CMK (cell line): Measurements from ENCODE around the gene COL6A3.
"Not testable (repeated sequence)": the region's sequence is repeated elsewhere in the genome, so short reads cannot be mapped to it uniquely, and the experiment has no call there.

Experiments
- DNase-seq: peaks from one replicate; pipeline ENCODE4 v3.0.0-alpha.2; 2010; ENCODE audit warnings: low read depth

COL6A3 gene

GRCh38 chr2:237379636-237380035 is 34.3 kb downstream of the COL6A3 start:
- DNase-seq, result no peak

GRCh38 chr2:237378650-237379049 is 35.3 kb downstream of the COL6A3 start:
- no peak for DNase-seq

DNA sequence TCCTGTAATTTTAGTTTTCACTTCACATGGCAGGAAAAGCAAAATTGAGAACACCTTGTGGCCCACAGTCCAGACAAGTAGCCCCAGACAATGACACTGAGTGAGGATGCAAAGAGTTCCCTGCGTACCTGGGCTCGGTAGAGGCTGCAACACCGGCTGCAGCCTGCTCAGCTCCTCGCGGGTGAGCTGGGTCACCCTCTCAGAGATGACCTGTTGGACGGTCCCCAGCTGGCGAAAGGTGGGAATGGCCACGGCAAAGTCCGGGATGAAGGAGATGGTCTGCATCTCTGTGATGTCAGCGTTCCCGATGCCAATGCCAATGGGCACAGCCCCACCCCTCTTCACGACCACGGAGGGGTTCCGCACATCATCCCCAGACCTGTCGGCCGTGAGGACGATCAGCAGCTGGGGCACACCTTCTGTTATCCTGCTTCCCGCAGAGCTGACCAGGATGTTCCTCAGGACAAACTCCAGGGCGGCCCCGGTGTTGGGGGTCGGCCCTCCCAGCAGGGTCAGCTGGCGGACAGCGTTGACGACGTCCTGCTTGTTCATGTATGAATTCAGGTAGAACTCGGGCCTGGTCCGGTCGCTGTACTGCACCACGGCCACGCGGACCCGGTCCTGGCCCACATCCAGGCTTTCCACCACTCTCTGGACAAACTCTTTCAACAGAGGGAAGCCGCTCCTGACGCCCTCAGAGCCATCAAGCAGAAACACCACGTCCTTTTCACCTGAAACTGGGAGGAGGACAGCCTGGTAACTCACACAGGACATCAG is 39.5 kb downstream of the COL6A3 start:
- no peak for DNase-seq

GRCh38 chr2:237371856-237372255 is 42.1 kb downstream of the COL6A3 start:
- DNase-seq, result no peak

- no peak for DNase-seq
Observed at GRCh38 chr2:237365671-237366070, 48.3 kb downstream of the COL6A3 start.

DNA sequence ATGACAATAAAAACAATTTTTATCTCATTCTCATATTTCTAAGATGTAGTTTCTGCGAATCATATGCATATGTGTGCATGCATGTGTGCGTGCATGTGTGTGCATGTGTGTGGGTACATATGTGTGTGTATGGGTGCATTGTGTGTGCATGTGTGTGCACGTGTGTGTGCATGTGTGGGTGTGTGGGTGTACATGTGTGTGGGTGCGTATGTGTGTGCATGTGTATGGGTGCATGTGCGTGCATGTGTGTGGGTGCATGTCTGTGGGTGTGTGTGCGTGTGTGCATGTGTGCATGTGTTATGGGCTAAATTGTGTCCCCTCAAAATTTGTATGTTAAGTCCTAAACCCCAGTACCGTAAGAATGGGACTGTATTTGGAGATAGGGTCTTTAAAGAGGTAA is 49.3 kb downstream of the COL6A3 start:
- no peak for DNase-seq

DNA sequence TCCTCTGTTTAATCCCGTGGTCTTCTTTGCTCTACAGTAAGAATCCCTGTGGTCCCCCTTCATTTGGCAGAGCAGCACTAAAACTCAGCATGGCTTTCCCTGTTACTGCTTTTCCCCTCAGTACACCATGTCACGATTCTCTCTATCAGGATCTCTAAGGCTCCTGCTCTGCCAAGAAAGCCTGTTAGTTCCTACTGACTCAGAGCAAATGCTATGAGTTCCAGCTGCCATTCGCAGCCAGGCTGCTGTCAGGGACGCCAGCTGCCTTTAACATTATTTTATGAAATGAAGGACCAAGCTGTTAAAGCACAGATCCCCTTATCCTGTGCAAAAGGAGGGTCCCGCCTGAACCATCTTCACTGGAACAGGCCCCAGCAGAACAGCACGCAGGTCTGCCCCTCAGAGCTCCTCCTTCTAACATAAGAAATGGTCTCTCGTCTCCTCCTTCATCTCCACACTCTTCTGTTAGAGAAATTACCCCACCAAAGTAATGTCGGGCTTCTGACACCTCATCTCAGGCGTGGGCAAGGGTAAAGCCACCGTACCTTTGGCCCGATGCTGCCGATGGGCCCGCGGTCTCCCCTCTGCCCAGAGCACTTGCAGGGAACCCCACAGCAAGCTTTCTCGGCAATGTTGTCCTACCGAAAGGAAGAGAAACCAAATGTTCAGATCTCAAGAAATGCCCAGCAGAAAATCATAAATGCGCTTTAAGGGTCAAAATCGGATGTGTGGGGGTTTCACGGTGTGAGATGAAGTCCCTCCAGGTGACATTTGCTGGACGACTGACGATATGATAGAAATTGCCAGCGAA is 52.6 kb downstream of the COL6A3 start:
- no peak for DNase-seq

GRCh38 chr2:237359894-237360780 is 53.8 kb downstream of the COL6A3 start:
- DNase-seq, result no peak

- DNase-seq, result no peak
Observed at GRCh38 chr2:237359518-237359840, 54.5 kb downstream of the COL6A3 start.

GRCh38 chr2:237358721-237359517 is 55.0 kb downstream of the COL6A3 start:
- no peak for DNase-seq

DNA sequence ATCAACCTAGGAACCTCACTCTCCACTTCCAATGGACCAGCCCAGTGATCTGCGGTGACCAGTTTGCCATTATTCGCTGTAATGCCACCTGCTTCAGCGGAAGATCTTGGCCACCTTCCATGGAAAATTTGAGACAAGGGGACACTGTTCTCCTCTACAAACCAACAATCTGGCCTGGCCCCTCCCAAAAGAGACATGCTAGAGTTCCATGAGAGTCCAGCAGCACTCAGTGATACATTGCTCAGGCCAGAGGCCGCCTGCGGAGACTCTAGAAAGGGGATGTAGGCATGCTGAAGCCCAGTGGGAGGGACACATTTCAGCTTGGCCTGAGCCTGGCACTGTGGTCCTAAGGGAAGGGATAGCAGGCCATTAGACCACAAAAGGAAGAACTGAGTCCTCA is 58.3 kb downstream of the COL6A3 start:
- no peak for DNase-seq

- no peak for DNase-seq
Observed at GRCh38 chr2:237354892-237355291, 59.1 kb downstream of the COL6A3 start.

- DNase-seq, result not testable (repeated sequence)
Observed at GRCh38 chr2:237354172-237354571, 59.8 kb downstream of the COL6A3 start.

GRCh38 chr2:237353215-237353614 is 60.7 kb downstream of the COL6A3 start:
- DNase-seq, result no peak

GRCh38 chr2:237352279-237352845 is 61.6 kb downstream of the COL6A3 start:
- DNase-seq, result no peak

GRCh38 chr2:237351796-237352195 is 62.2 kb downstream of the COL6A3 start:
- DNase-seq, result no peak

DNA sequence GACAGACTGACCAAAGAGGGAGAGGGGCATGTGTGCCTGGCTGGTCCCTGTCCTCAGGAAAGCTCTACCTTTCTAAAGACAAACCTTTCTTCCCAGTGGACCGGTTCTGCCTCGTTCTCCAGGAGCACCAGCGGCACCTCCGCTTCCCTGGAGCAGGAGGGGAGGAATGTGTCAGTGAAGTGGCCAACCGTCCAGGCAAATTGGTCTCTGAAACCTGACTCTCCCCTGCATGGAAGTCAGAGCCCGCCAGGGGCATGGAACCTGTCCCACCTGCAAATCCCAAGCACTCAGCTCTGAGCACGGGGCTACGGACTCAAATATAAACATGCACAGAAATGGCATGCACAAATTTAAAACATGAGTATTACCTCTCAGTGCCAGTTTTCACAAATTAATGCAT is 62.9 kb downstream of the COL6A3 start:
- DNase-seq, result no peak

- DNase-seq, result no peak
Observed at GRCh38 chr2:237350597-237350996, 63.4 kb downstream of the COL6A3 start.

GRCh38 chr2:237350070-237350469 is 63.9 kb downstream of the COL6A3 start:
- DNase-seq, result no peak

- DNase-seq, result no peak
Observed at GRCh38 chr2:237348281-237348865, 65.6 kb downstream of the COL6A3 start.
